ENCODE data around the gene EOMES. TPM values are rescaled to one million over a fixed set of nuclear protein-coding genes. Genes with fewer than 3 reads are reported as not detected.

Gene EOMES
- 1.3 to 2.4 TPM (median 2.1 TPM) in 5 replicates for total RNA-seq (2022; extraction: Qiagen RNA extraction; ENCODE audit: low read depth)

GRCh38 chr3:27721717-27722564 is at the start of gene EOMES:
TSS of gene EOMES (minus strand) at chr3:27722323. CDS start at chr3:27722294, 29 bp downstream.

Other genes starting within 250 kb of the EOMES start
- gene SLC4A7, start 237.9 kb downstream of the EOMES start, total RNA-seq (2022; extraction: Qiagen RNA extraction; ENCODE audit: low read depth) = 18.8 to 38.3 TPM (median 31.8 TPM) in 5 replicates

Data from A549 treated with DMSO at 1 μM for 4 hours (cell line).